HG02610 (cell line): ENCODE data around the gene RHEB.
A peak's percentile ranks its signal among the peaks of the same experiment; 100 is the strongest.

Source experiments
- ATAC-seq: cut with Tn5 transposase; IDR thresholded peaks from one replicate; pipeline ENCODE4 v1.9.1; 2021; ENCODE audit warnings: mild to moderate bottlenecking, moderate library complexity; ENCODE audit not compliant: unreplicated experiment

The RHEB gene

DNA sequence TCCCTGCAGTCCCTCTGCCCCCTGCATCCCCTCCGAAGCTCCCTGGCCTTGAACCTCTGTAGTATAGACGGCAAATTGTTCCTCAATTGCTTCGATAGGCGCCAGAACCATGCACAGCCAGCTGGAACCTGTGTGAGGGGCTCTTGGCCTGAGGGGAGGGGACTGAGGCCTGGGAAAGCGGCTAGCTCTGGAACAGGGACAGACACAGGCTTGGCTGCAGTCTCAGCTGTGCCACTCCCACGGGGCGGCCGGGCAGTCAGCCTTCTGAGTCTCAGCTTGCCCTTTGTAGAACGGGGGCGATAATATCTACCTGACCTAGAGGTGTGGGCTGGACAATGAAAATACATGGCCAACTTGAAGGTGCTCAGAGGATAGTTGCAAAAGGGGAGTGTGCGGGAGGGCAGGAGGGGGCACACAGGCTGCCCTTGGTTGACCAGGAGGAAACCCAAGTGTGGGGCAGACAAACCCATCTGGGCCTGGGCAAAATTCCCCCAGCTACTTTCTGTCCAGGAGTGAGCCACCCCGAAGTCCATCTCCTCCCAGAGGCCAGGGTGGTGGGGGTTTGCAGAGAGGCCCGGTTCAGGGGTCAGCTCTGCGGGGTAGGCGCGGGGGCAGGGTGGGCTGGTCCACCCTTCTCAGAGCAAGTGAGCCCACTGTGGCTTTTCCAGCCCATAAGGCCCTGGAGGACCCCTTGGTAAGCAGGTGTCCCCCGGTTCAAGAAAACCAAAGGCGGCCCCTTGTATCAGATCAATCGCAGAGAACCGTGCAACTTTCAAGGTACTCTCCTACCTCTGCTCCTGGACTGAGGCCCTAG, 84.4 kb downstream of the RHEB start:
- ATAC-seq: no peak

DNA sequence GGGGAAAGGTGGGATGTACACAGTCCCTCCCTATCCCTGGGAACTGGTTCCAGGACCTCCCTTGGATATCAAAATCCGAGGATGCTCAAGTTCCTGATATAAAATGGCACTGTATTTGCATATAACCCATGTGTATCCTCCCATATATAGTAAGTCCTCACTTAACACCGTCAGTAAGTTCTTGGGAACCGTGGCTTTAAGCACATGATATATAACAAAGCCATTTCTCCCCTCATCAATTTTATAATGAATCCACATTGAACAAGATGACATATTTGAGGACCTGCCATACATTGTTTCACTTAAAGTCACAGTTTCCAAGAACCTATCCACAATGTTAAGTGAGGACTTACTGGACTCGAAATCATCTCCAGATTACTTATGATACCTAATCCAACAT, 85.1 kb downstream of the RHEB start:
- ATAC-seq: no peak

DNA sequence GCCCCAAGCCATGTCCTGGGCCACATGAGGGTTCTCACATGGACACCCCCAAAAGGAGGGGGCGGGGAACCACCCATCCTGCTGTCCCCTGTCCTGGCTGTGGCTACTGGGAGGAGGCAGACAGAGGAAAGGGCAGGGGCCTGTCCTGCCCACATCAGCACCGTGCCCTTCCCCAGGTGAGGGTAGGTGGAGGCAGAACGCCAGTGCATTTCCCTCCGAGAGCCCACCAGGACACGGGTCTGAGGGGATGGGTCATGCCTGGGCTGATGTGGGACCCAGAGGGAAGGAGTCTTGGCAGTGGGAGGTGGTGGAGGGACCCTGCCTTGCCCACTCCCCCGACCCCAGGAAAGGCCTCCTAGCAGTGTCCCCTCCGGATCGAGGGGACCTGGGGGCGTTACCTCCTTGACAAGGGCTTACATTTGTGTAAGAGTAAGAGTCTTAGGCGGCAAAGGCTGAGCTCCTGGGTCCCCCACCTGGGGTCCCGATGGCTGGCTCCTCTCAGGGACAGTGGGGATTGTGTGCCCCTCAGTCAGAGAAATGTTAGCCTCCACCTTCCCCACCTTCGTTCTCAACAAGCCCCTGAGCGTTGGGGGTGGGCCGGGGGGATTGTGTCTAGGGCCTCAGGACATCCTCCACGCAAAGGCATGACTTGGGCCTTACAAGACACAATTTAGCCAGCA, 85.8 kb downstream of the RHEB start:
- no peak for ATAC-seq

DNA sequence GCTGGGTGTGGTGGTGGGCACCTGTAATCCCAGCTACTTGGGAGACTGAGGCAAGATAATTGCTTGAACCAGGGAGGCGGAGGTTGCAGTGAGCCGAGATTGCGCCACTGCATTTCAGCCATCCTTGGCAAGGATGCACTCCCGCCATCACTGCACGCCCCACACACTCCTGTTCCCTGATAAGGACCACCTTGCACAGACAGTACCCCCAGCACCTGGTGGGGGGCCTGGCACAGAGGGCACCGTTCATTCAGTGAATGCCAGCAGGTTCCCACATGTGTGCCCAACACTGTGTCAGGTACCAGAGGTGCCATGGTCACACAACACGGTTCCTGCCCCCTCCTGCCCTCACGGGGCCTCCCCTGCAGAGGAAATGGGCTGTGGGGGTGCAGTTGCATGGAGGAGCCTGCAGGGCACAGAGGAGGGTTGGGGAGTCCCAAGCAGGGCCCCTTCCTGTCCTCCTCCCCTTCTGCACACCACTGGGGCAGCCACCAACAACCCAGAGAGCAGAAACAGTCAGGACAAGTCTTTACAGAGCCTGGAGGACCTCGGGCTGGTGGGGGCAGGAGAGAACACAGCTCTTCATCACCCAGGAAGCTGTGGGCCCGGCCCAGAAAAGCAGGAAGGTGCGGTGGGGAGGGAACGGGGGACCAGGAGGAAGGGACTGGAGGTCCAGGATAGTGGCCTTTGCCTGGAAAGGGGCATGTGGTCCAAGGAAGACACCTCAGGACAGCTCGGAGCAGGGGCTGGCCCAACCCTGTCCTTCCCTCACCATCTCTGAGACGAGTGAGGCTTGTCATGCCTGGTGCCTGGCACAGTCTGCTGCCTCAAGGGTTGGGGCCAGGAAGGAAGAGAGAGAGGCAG, 86.8 kb downstream of the RHEB start:
- ATAC-seq: peak; percentile 58

DNA sequence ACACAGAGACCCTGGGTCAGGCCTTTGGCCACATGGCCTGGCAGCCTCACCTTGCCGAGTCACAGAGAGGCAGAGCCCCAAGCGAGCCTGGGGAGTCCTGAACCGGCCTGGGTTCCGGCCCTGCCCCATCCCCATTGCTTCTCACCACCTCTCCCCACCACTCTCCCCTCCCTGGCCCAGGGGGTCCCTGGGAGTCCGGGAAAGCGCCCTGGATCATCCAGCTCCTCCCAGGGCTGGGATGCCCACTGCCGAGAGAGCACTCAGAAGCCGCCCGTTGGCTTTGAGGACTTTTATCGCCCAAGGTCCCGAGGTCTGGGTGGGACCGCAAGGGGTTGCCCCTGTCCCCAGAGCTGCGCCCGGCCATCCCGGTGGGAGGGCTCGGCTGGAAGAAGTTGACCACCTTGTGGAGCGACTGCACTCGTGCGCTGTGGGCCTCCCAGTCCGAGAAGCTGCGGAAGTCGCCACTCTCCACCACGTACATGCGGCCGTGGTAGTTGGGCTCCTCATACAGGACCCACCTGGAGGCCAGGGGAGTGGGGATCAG, 87.9 kb downstream of the RHEB start:
- ATAC-seq: no peak

DNA sequence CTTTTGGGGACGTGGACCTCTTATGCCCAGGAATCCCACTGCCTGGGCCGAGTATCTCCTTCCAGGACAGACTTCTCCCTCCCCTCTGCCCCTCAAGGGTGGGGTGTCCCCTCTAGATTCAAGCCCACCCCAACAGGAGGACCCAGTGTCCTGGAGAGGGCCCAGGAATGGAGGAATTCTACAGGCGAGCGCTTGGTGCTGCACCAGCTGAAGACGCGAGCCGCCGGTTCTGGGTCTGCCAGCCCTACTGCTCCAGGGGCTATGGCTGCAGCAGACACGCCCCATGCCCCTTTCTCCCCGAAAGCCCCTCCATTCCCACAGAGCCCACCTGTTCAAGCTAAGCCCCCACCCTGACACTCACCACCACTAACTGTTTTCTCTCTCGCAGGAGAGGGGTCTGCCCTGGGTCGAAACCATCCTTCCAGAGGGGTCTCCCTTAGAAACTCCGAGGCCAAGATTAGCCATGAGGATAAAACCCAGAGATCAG, 88.4 kb downstream of the RHEB start:
- ATAC-seq: no peak

DNA sequence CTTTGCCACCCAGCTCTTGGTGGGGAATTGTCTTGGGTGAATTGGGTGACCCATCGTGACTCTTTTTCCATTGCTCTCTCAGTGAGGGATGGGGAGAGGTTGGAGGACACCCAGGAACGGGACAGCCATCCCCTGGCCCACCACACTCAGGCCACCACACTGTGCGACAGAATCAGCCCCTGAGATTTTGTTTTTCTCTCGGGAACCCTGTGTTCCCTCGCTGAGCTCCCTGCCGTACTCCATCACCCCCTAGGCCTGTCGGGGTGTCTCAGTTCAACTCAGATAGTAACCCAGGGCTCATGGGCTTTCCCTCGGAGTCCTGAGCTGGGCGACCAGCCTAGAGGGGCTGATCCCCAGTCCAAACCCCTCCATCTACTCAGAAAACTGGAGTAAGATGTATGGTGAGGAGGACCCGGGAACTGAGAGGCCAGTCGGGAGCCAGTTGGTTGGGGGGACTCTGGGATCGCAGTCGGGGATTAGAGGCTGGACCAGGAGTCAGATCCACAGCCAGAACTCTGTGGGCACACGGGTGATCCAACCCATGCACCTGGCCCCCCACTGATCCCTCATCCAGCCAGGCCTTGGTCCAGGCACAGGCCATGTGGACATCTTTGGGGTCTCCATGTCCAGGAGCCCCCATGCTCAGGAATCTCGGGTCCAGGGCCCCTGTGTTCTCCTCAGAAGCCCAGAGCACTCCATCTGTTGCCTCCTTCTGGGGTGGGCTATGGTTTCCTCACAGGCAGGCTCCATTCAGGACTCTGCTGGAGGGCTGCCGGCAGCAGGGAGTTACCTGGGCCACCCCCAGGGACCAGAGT, 89.1 kb downstream of the RHEB start:
- ATAC-seq: no peak

DNA sequence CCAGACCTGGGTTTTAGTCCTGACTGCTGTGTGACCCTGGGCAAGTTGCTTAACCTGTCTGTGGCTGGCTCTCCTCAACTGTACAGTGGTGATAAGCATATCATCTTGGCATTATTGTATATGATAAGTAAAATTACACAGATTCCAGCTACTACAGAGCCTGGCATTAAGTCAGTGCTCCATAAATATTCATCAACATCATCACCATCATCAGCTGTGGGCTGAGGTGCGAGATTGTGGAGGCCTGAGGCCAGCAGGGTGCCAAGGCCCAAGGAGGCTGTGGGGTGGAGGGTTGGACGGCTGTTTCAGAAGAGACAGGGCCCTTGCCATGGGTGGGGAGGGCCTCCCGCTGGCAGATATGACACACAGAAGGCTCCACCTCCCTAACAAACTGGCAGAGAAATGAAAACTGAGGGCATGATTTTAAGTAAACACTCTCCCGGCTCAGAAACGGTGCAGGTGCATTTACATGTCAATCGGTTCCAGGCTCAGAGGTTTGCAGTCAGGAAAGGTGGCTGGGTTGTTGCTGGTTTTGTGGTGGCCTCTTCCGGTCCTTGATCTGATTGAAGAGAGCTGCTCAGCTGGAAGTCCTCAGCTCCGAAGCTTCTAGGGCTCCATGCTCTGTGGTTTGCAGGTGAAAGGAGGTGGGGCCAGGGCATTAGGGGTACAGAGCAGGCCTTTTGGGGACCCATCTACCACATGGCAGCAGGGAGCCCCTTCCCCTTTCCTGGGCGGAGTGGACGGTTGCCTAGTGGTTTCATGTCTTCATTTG, 89.9 kb downstream of the RHEB start:
- no peak for ATAC-seq

DNA sequence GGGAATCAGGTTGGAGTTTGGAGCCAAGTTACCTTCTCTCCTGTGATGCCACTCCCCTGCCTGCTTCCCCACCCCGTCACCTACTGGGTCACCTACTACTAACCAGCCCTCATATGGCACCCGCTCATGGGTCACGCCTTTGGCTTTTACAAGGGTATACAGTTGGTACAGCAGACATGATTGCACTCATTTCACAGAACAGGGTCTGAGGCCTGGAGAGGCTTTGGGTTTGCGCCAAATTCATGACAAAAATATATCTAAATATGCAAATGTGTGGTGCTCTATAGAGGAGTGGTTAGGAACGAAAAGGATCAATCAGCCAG, 90.5 kb downstream of the RHEB start:
- no peak for ATAC-seq

DNA sequence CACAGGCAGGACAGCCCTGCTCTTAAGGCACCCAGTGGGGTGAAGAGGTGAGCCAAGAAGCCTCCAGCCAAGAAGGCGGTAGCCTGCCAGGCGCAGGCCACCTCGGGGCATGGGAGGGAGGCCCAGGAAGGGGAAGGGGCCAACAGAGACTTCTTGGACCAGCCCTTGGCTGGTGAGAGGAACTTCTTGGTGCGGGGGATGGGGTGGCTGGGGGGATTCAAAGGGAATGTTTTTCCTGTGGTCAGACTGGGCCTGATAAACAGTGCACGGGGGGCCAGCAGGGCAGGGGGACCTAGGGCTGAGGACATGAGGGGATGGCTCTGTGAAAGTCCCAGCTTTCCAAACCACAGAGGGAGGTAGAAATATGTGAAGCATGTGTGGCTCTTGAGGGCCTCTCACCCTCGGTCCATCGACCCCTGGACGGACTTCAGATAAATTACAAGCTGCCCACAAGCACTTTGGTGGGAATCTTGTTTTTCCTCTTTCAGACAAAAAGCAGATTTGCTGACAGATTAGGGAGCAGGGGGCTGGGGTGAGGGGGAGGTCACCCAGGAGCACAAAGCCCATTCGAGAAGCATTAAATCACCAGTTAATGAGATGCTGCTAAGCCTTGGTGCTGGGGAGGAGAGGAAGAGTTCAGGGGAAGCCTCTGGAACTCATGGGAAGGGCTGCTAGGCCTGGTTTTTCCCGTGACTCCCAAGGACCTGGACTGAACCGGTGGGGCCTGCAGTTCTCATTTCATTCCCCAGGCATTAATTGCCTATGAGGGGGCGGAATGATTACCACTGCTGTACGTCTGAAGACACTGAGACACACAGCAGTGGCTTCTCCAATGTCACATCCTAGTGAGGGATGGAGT, 91.1 kb downstream of the RHEB start:
- ATAC-seq: no peak

DNA sequence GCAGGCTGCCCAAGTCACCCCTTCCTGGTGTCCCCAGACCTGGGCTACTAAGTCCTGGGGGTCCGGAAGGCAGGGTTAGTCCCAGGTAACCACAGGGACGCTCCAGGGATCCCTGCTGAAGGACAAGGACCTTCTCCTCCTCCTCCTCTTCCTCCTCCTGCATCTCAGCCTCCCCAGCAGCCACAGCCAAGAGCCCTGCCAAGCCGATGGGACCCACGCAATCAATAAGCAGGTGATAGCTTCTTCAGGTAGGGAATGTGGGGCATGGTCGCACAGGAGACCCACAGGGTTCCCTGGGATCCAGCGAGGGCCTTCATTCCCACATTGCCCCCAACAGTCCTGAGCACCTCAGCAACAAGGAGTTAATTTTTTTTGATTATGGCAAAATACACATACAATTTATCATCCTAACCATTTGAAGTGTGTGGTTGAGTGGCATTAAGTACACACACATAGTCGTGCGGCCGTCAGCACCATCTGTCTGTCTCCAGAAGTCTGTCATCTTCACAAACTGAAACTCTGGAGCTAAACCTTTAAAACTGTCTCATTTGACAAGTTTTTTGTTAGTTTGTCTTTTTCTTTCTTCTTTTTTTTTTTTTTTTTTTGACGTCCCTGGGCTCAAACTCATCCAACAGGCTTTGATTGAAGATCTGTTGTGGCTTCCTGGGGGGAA, 91.9 kb downstream of the RHEB start:
- no peak for ATAC-seq

DNA sequence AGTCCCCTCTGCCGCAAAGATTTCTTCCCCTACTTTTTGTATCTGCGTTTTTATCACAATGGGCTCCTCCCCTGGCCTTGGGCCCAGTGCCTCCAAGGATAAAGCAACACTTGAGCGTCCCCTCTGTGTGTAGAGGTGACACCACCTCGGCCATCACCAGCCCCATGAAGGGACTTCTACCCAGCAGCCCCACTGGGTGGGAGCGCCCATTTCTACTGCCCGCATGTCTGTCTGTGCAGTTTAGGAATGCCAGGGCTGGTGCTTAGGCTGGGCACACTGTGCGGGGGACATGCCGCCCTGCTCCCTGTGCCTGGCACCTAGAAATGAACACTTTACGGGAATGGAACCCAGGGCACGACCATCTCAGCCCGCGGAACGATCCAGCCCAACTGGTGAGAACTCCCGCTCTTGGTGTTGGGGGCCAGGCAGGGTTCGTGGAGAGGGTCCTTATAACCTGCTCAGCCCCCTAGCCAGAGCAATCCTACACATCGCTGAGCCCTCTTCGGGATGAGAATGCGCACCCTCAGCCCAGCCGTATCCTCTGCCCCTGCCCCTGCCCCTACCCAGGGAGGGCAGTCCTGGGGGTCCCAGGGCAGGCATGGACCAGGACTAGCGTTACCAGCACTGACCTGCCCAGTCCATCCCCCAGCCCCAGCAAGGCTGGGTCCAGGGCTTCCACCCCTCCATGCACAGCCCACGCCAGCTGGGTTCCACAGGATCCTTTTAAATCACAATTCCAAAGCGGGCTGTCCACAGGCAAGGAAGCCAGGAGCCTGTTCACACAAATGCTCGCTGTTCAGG, 92.6 kb downstream of the RHEB start:
- ATAC-seq: no peak

DNA sequence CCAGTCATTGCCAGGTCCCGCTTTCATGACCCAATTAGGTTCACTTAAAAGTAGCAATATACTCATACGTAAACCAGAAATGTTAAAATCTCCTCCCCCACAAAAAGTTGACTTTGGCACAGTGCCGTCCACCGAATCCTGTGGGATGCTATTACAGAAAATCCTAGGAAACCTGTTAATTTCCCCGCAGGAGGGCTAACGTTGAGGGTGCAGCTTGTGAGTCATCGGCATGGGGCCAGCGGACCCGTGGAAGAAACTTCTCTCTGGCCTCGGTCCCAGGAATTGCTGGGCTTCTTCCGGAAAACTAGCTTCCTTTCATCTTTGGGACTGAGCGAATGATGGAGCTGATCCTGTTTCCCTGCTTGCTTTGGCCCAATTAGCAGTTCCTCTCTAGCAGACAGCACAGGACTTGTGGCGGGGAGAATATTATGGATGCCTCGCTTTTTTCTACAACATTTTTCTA, 93.2 kb downstream of the RHEB start:
- no peak for ATAC-seq

DNA sequence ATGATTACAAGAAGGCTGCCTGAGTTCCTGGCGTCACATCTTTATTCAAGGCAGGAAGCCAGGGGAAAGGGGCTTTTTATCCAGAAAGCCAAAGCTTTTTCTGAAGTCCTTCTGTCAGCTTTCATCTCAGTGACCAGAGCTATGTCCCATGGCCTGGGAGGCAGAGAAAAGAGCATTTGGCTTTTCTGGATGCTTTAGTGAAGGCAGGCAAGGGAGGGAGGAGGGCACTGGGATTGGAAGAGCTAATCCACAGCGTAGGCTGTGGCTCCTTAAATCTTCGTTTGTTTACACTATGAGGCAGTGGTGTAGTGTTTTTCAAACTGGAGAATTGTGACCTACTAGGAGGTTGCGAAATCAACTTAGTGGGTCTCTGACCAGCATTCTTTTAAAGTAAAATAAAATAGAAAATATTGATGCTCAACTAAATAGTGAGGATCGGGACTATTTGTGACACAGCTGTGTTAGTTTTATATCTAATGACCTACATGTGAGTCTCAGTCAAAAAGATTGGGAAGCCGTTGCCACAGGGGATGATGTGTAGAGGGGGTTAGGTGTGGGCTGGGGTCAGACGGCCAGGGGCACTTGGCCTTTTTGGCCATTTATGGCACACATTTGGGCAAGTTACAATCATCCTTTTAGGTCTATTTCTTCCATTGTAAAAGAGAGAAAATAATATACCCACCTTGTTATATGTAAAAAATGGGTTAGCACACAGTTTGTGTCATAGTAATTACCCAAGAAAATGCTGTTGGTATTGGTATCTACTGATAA, 93.8 kb downstream of the RHEB start:
- ATAC-seq: no peak

DNA sequence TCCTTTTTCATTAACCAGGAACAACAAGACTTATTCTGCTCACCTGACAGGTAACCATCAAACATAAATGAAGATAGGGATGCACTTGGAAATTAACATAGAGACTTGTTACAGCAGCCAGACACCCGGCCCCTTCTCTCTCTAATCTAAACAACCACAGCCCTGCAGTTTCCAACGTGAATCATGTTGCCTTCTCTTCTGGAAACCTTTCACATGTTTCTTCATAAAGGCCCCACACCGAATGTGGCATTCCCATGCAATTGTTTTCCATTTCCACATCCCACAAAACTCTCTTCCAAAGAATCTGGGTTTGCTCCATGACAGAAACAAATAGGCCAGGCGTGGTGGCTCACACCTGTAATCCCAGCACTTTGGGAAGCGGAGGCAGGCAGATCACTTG, 94.9 kb downstream of the RHEB start:
- ATAC-seq: no peak

DNA sequence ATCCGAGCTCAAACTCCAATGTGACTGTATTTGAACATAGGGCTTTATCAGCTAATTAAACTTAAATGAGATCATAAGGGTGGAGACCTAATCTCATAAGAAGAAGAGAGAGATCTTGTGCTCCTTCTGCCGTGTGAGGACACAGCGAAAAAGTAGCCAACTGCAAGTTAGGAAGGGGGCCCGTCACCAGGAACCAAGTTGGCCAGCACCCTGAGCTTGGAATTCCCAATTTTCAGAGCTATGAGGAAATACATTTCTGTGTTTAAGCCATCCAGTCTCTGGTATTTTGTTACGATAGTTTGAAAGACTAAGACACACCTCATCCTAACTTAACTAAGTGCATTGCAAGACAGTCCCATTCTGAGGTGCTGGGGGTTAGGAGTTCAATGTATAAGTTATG, 95.8 kb downstream of the RHEB start:
- no peak for ATAC-seq

DNA sequence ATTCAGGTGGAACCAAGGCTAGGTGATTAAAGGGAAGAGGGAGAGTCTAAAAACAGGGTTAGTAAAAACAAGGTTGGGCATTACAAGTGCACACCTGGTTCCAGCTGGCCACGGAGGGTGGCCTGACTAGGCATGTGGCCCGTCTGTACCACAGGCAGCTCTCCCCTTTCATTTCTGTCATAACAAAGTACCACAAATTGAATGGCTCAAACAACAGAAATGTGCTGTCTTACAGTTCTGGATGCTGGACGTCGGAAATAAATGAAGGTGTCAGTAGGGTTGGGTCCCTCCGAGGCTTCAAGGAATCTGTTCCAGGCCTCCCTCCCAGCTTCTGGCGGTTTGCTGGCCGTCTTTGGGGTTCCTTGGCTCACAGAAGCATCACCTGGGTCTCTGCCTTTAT, 96.5 kb downstream of the RHEB start:
- no peak for ATAC-seq
